Measurements from ENCODE around the gene C1QTNF8.

The C1QTNF8 gene

GRCh38 chr16:1127101-1127500 lies 31.1 kb upstream of the C1QTNF8 start:
- DNase-seq = no peak

DNA sequence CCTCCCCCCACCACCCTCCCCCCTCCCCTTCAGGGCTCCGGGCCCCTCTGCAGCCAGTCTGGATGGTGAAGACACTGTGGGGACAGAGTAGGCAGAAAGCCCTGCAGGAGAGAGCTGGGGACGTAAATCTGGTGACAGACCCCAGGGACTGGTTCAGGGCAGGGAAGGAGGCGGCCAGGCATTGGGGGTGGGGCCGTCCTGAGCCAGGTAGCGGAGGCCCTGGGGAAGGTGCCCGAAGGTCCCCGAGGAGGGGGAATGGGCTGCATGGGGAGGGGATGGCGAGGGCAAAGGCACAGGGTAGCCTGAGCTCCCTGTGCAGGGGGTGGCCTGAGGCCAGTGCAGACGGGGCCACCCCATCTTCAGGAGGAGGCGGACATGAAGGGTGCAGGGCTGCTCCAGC lies 30.5 kb upstream of the C1QTNF8 start:
- DNase-seq = no peak

DNA sequence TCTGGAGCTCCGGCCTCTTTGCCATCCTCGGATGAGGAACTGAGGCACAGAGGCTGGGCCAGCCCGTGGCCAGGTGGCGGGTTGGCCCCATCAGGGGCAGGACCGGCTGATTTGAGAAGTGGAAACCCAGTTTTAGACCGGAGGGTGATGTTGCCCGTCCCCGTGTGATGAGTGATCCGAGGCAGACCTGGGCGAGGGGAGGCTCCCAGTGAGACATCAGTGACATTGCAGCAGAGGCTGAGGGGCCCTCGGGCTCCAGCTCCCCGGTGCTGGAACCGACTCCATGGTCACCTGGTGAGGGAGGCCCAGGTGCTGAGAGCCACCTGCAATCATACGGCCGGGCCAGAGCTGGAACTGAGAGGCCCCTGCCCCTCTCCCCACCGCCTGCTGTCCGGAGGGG lies 30.0 kb upstream of the C1QTNF8 start:
- DNase-seq = no peak

DNA sequence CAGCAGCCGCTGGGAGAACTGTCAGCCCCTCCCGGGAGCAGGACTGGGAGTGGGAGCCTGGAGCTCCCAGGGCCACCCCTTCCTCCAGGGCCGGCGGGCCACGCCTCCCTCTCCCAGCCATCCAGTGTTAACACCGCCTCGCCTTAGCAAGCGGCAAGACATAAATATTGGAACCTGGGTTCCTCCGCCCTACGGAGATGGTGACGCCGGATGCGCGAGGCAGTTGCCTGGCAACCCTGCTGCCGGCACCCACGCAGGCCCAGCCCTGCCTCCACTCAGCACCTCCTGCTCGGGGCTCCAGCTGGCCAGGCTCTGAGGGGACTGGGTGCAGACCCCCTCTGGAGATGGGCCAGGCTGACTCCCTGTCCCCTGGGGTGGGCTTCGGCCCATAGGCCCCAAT lies 29.4 kb upstream of the C1QTNF8 start:
- DNase-seq = peak; percentile 30

GRCh38 chr16:1124795-1125194 lies 28.8 kb upstream of the C1QTNF8 start:
- no peak for DNase-seq

DNA sequence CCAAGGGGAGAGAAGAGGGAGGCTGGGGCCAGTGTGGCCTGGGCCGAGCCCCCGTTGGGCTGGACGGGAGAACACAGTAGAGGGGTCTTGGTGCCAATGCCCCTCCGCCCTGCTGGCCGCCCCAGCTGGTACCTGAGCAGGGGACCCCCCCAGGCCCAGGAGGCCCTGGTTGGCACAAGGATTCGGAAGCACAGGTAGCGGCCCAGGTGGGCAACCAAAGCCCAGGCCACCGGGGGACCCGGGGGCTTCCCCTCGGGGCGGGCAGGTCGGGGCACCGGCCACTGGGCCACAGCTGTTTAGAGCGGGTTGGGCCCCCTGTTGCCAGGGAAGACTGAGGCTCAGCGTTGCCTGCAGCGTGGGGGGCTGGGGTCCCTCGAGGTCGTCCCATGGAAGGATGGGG lies 28.2 kb upstream of the C1QTNF8 start:
- no peak for DNase-seq

- no peak for DNase-seq
These were observed 27.6 kb upstream of the C1QTNF8 start for GRCh38 chr16:1123525-1124230.

- no peak for DNase-seq
These were observed 26.3 kb upstream of the C1QTNF8 start for GRCh38 chr16:1122398-1122765.

DNA sequence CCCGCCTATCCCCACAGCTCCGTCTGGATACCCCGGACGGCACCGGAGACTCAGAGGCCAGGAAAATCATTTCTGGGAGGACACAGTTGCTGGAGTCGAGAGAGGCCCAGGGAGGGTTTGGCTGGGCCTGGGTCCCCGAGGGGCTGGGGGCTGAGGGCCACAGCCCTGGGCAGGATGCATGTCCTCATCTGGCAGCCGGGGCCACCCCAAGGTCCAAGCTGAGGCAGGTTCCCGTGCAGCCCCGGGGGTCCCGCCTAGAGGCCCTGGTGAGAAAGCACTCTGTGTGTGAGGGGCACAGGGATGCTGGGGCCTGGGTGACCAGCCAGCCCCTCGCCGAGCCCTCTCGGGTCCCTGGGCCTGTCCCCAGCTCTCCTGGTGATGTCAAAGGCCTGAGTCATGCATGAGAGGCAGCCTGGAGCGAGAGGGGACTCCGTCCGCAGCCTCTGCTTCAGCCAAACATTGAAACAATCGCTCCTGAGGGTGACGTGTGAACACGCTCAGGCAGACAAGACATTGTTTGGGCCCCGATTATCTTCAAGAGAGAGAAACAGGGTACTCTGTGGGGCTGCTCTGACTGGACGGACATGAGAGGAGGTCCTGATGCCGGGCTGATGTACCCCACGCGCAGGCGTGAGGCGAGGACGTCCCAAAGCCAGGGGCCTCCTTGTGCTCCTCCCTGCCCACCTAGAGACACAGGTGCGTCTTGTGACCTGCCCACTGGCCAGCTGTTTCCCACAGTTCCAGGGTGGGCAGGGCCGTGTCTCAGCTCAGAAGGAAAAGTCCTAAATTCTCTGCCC lies 25.8 kb upstream of the C1QTNF8 start:
- no peak for DNase-seq

GRCh38 chr16:1121009-1121408 lies 25.0 kb upstream of the C1QTNF8 start:
- DNase-seq = no peak

GRCh38 chr16:1120577-1120941 lies 24.5 kb upstream of the C1QTNF8 start:
- no peak for DNase-seq

DNA sequence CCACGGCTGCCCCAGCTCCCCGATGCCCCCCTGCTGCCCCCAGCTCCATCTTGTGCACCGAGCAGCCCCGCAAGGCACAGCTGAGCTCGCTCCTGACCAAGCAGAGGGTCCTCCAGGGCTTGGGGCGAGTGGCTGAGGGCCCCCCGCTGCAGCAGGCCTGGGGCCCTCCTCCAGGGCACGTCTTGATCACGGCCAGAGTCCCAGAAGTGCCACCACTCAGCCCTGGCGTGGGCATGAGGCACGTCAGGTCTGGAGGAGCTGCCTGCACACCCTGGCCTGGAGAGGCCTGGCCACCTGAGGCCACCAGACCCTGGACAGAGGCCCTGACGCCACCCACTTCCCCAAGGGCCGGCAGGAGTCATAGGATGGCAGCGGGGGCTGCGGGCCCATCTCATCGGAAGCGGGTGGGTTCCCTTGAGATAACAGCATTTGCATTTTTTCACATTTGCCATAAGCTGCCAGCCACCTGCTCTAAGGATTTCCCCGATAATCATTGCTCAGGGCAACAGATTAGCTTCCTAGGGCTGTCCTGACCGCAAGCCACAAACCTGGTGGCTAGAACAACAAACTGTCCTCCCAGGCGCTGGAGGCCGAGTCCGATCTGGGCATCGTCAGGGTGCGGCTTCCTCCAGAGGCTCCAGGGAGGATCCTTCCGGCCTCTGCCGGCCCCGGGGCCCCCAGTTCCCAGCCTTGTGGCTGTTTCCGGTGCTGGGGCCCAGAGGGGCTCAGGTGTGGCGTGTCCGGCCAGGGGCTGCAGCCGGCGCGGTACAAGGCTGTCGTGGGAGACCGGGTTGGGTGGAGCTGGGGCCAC lies 23.9 kb upstream of the C1QTNF8 start:
- DNase-seq = no peak

GRCh38 chr16:1119129-1119528 lies 23.1 kb upstream of the C1QTNF8 start:
- no peak for DNase-seq

DNA sequence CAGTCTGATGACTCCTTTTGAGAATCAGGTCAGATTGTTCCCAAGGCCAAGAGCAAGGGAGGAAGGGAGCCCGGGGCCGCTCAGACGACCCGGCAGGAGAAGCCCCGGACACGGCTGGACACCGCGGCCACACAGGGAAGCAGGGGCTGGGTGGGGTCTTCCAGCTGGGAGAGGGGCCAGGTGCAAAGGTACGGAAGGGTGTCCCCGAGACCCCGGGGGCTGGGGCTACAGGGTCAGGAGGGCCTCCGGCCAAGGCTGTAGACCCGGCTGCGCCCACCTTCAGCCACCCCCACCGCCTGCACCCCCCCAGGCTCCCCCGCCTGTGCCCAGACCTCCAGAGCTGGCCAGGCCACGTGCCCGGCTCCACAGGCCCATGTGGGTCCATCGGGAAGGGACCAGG lies 21.9 kb upstream of the C1QTNF8 start:
- no peak for DNase-seq

DNA sequence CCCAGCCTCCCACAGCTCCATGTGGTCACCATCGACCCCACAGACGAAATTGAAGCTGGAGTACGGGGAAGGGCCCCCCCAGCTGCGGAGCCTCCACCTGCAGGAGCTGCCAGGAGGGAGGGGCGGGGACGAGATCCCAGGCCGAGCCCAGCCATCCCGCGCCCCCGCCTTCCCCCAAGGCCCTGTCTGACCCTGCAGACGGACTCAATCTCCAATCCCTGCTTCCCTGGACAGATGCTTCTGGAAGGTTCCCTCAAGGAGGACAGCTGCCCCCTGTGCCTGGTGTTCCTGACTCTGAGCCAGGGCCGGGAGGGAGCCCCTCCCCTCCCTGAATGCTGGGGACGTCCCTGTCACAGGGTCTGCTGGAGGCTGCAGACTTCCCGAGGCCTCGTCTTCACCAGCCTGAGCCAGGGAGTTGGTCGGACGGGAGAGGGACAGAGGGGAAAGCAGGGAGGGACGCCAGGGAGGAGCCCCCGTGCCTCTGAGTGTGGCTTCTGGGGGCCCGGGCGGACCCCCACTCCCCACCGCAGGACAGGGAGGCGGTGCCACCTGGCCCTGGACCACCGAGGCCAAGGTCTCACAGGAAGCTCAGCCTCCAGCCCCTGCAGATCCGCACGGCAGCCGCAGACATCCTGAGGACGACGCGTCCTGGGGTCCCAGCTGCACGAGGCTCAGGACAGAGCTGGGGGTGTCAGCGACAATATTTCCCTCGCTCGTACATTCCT lies 21.3 kb upstream of the C1QTNF8 start:
- no peak for DNase-seq

- no peak for DNase-seq
These were observed 20.6 kb upstream of the C1QTNF8 start for GRCh38 chr16:1116693-1117077.

GRCh38 chr16:1113889-1114526 lies 18.0 kb upstream of the C1QTNF8 start:
- no peak for DNase-seq

- DNase-seq = no peak
These were observed 17.4 kb upstream of the C1QTNF8 start for GRCh38 chr16:1113489-1113888.

- no peak for DNase-seq
These were observed 16.6 kb upstream of the C1QTNF8 start for GRCh38 chr16:1112506-1113184.

GRCh38 chr16:1109648-1110047 lies 13.6 kb upstream of the C1QTNF8 start:
- DNase-seq = no peak

DNA sequence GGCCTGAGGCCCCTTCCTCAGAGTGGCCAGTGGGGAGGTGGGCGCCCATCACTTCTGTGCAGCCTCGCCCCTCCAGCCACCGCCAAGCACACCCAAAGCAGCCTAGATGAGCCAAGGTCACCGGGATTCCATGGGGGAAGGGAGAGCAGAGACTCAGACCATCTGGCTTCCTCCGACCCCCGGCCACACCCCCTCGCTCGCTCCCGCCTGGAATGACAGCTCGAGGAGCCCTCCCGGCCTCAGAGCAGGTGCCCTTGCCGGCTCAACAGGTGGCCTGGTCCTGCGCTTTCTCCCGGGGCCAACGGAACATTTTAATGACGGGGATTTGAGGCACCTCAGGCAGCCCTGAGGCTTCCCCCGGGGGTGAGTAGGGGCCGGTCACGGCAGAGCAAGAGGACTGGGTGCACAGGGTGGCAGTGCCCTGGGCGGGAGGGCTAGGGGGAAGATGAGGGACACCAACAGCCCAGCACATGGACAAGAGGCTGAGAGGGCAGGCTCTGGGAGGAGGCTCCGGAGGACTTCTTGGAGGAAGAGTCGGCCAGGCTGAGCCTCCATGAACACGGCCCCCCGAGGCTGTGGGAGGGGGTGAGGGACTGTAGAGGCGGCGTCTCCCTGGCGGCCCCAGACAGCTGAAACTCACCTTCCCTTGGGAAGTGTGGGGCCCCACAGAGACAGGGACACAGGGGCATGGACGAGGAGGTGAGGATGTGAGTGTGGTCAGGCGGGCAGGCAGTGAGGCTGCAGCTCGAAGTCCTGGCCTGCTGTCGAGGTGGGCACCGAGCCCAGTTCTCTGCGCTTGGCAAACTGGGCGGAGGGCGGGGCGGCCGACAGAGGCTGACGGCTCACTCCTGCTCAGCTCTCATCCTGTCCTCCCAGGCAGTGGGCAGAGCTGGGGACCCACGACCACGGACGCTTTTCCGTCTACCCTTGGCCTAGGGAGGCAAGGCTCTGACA lies 12.5 kb upstream of the C1QTNF8 start:
- DNase-seq = no peak

Measured in stimulated activated CD4-positive, alpha-beta T cell treated with anti-CD3 and anti-CD28 coated beads, Interleukin-4, amount 100 ng/mL, for 1 hour (primary cell).